Mesodermal cell (in vitro differentiated cells): ENCODE data around the gene CKAP2L.
"Not testable (repeated sequence)": the region's sequence is repeated elsewhere in the genome, so short reads cannot be mapped to it uniquely, and the experiment has no call there.

Experiments used
- H3K27ac ChIP-seq: 2 replicates; pipeline ENCODE4 v1.7.0; 2013; ENCODE audit warnings: mild to moderate bottlenecking, low read depth, low read length, moderate library complexity; ENCODE audit not compliant: severe bottlenecking
- H3K36me3 ChIP-seq: 2 replicates; pipeline ENCODE4 v1.7.1; 2013; ENCODE audit warnings: mild to moderate bottlenecking, low read length, moderate library complexity; ENCODE audit not compliant: control insufficient read depth, insufficient read depth
- H3K4me1 ChIP-seq: one replicate; pipeline ENCODE4 v1.7.1; 2013; ENCODE audit warnings: mild to moderate bottlenecking, low read length; ENCODE audit not compliant: insufficient read depth, control insufficient read depth, poor library complexity, severe bottlenecking
- H3K4me3 ChIP-seq: 2 replicates; pipeline ENCODE4 v1.7.0; 2013; ENCODE audit warnings: low read length, control low read depth, mild to moderate bottlenecking; ENCODE audit not compliant: insufficient read depth, poor library complexity, severe bottlenecking; ENCODE audit errors: extremely low read depth
- H3K9me3 ChIP-seq: 2 replicates; pipeline ENCODE4 v1.7.1; 2013; ENCODE audit warnings: mild to moderate bottlenecking, low read length, moderate library complexity; ENCODE audit not compliant: control insufficient read depth
- WGBS, 2 experiments: methylation state at CpG; one replicate each; pipeline ENCODE4 v1.1.5; 2013; ENCODE audit warnings: missing lambda C conversion rate in 2 of 2; ENCODE audit not compliant: insufficient coverage in 2 of 2; 5-methylcytosine and 5-hydroxymethylcytosine counted together

The CKAP2L gene

DNA sequence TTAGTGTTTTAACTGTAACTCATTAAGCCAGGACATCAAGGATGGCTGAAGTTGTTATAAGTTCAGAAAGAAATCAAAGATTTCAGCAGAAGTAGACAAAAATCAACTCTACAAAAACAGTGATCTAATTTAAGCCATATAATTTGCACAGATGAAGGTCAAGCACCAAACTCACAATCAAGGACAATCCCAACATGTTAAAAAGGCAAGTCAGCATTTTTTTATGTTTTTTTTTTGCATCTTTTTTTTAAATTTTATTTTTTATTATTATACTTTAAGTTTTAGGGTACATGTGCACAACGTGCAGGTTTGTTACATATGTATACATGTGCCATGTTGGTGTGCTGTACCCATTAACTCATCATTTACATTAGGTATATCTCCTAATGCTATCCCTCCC is 48.3 kb downstream of the CKAP2L start:
- not testable (repeated sequence) for H3K9me3 ChIP-seq, H3K4me3 ChIP-seq, H3K27ac ChIP-seq, H3K36me3 ChIP-seq
- H3K4me1 ChIP-seq: peaks cover 12% of the 10 kb centered on the region
- WGBS, 2 experiments: no CpG with 5 or more reads among the region's 1 CpG

DNA sequence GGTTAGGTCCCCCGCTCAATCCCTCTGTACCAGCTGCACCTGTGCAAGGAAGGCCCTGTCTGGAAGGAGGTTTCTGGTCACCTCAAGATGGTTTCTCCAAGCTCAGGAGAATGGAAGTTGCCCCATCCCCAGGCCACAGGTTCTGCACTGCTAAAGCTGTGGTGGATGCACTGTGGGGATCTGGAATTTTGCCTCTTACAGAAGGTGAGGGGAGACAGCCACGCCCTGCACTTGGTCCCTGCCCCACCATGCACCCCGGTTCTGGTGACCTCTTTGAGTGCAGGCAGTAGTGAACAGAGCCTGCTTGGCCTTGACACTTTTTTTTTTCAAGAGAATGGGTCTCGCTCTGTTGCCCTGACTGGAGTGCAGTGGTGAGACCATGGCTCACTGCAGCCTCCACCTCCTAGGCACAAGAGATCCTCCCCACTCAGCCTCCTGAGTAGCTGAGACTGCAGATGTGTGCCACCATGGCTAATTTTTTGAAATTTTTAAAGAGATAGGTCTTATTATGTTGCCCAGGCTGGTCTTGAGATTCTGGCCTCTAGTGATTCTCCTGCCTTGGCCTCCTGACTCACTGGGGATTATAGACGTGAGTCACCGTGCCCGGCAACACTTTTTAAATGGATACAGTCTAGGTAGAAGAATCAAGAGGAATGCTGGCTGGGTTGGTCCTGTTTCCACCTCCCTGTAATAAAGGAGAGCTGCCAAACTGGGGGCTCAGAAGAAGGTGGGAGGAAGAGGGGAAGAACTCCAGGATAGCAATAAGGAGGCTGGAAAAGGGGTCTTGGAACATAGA is 49.4 kb downstream of the CKAP2L start:
- Histone ChIP-seq H3K36me3 (no peaks in the 10 kb centered on the region), H3K9me3 (no peaks in the 10 kb centered on the region), H3K27ac (no peak overlapping the region), H3K4me1 (peaks cover 12% of the 10 kb centered on the region), H3K4me3 (no peak overlapping the region)
- 94 to 98% methylated on average over 4 of the region's 7 CpGs for WGBS, 2 experiments

DNA sequence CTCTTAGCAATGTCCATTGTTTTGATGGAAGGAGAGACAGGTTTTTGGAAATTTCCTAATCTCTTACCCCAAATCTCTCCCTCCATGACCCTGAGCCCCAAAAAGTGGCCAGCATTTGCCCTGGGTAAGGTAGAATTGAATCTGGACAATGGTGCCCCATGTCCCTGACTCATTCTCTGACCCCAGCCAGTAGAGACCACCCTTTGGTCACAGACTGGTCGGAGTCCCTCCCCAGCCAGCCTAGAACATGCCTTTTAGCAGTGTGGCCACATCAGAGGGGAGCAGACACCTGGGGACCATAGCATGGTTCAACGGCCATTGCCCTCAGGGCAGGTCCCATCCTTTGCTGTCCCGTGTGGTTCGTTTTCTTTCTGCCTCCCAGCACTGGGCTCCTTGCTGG is 50.1 kb downstream of the CKAP2L start:
- Histone ChIP-seq H3K4me1 (peaks cover 12% of the 10 kb centered on the region), H3K4me3 (no peak overlapping the region), H3K9me3 (no peaks in the 10 kb centered on the region), H3K27ac (no peak overlapping the region), H3K36me3 (no peaks in the 10 kb centered on the region)
- WGBS, 2 experiments: 92 to 94% methylated on average over 4 of the region's 4 CpGs

DNA sequence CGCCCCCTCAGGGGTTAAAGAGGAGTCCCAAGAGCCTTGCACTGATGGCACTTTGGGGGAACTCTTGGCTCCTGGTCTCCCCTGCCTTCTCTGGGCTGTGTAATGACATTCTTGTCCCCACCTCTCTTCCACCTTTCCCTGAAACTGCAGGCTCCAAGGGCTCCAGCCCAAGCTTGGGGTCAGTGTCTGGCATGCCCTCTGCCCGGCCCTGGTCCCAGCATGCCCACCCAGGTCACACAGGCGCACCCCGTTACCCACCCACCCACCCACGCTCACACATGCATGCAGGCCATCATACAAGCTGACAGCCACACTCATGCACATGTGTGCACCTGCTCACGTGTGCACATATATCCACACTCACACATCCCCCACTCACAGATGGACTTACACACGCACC is 50.5 kb downstream of the CKAP2L start:
- 88 to 100% methylated on average over 1 to 2 of the region's 7 CpGs for WGBS, 2 experiments
- peaks cover 12% of the 10 kb centered on the region for H3K4me1 ChIP-seq
- no peak overlapping the region for H3K4me3 ChIP-seq
- H3K27ac ChIP-seq: no peak overlapping the region
- no peaks in the 10 kb centered on the region for H3K36me3 ChIP-seq
- H3K9me3 ChIP-seq: no peaks in the 10 kb centered on the region

DNA sequence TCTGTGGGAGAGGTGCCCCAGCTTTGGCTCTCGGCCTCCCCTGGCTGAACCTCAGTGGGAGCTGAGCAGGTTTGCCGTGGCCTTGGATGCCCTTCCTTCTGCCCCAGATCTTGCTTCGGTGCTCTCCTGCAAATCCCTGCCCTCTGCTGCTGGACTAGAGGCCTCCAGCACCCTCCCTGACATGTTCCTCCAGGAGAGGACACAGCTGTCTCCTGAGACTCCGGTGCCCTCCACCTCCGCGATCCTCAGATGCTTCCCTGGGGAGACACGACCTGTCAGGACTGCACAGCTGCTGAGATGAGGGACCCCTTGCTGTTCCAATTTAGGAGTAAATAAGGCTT is 50.9 kb downstream of the CKAP2L start:
- WGBS, 2 experiments: 87 to 97% methylated on average over 7 of the region's 7 CpGs
- no peaks in the 10 kb centered on the region for H3K9me3 ChIP-seq
- no peak overlapping the region for H3K4me3 ChIP-seq
- H3K36me3 ChIP-seq: no peaks in the 10 kb centered on the region
- H3K27ac ChIP-seq: no peak overlapping the region
- H3K4me1 ChIP-seq: peaks cover 12% of the 10 kb centered on the region

DNA sequence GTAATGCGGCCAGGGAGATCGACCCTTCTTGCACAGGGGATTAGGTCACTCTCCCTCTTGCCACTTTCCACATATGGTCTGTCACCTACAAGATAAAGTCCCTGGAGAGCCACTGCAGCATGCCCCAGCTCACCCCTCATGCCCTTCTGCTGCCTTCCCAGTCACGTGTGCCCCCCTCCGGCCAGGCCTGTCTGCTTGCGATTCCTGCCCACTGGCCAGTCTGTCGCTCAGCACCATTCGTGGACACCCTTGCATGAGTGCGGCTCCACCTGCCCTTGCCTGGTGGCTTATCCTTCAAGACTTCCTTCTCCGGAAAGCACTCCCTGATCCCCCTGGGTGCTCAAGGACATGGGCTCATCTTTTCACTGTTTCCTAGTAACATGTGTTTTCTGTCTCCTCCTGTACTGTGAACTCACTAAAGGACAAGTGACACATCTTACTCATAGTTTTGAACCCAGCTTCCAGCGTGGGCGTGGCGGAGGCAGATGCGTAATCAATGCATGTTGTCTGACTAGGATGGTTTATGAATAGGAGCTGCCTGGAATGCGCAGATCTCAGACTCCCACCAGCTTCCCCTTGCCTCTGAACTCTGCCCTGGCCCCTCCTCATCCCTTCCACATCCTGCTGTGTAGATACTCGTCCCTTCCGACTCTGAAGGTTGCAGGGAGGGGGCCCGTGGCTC is 51.4 kb downstream of the CKAP2L start:
- no peak overlapping the region for H3K27ac ChIP-seq
- WGBS, 2 experiments: 84 to 90% methylated on average over 12 to 16 of the region's 17 CpGs
- no peak overlapping the region for H3K4me3 ChIP-seq

DNA sequence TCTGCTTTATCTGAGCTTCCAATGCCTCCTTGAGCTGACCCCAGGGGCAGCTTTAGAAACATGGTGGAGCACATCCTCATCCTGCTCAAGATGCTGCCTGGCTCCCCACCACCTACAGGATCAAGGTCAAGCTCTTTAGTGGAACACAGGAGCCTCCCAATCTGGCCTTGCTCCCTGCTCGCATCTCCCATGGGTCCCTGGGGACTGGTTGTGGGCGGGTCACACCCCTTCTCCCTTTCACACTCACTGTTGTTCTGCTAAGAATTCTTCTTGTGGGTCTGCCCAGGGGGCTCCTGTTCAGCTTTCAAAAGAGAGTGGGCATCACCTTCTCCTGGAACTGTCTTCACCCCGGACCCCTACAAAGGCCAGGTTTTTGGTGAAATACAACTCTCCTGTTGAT is 51.9 kb downstream of the CKAP2L start:
- peaks cover 16% of the 10 kb centered on the region for H3K4me1 ChIP-seq
- 92 to 97% methylated on average over 2 to 3 of the region's 3 CpGs for WGBS, 2 experiments
- no peaks in the 10 kb centered on the region for H3K9me3 ChIP-seq
- no peak overlapping the region for H3K4me3 ChIP-seq
- no peaks in the 10 kb centered on the region for H3K36me3 ChIP-seq
- no peak overlapping the region for H3K27ac ChIP-seq

More for the DNA sequence above, 51.4 kb downstream of the CKAP2L start:
- H3K9me3 ChIP-seq: no peaks in the 10 kb centered on the region
- peaks cover 12% of the 10 kb centered on the region for H3K4me1 ChIP-seq
- no peaks in the 10 kb centered on the region for H3K36me3 ChIP-seq

DNA sequence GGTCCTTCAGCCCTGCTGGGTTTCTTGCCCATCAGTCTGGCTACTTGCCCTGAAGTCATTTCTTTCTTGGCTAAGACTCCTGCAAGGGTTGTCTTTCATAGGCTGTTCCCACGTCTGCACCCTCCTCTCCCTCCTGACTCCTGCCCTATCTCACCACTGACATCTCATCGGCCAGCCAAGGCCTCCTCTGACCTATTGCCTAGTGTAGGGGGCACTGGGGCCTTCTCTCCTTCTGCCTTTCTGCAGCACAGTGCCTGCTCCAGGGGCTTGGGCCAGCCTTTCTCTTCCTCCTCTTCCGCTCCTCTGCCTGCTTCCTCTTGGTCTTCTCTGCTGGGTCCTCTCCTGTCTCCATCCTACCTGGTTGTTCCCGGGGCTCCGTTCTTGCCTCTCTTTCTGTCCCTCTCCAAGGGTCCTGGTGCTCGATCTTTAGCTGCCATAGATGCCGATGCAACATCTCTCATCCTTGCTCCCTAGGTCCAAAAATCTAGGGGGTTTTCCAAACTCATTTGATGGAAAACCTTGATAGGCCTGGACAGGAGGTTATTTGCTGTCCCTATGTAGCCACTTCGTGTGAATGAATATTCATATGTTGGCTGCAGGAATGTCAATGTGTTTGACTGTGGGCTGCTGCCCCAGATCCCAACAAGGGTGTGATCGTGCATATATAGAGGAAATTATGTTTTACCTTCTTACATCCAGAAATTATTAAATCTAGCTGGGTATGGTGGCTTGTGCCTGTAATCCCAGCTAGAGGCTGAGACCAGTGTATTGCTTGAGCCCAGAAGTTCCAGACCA is 53.3 kb downstream of the CKAP2L start:
- H3K36me3 ChIP-seq: no peaks in the 10 kb centered on the region
- H3K9me3 ChIP-seq: no peaks in the 10 kb centered on the region
- H3K4me1 ChIP-seq: peaks cover 28% of the 10 kb centered on the region
- WGBS, 2 experiments: 82 to 89% methylated on average over 6 to 7 of the region's 9 CpGs
- H3K27ac ChIP-seq: no peak overlapping the region
- no peak overlapping the region for H3K4me3 ChIP-seq

DNA sequence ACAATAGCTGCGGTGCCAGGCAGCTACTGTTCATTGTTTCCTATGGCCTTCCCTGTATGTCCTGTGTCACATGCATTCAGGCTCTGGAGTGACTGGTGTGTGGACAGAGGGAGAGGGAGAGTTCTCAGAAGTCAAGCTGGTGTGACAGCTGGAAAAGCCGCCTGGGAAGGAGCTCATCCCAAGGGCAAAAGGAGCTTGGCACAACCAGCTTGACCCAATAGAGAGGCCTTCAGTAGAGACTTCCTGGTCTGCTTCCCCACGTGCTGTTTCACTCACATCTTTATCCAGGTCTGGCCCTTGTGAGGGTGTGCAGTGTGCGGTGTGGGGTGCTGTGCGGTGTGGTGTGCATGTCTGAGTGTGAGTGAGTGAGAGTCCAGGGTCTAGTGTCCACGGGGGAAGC is 54.7 kb downstream of the CKAP2L start:
- no peak overlapping the region for H3K4me3 ChIP-seq
- H3K36me3 ChIP-seq: no peaks in the 10 kb centered on the region
- WGBS, 2 experiments: 94% methylated on average over 2 of the region's 6 CpGs
- H3K27ac ChIP-seq: no peak overlapping the region
- H3K4me1 ChIP-seq: peaks cover 33% of the 10 kb centered on the region
- no peaks in the 10 kb centered on the region for H3K9me3 ChIP-seq

DNA sequence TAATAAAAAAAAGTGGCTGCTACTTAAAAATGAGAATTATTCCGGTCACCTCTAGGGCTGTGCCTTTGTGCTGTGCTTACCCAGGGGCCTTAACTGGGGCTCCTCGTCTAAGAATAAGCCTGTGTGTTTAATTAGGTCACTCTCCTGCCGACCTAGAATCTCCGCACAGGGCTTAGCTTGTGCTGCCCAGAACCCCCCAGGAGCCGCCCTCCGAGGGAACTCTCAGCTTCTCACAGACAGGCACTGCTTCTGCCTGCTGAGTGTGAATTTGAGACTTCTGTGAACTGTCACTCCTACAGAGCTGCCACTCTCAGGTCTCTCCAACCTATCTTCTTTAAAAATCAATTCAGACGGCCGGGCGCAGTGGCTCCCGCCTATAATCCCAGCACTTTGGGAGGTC is 55.4 kb downstream of the CKAP2L start:
- H3K4me1 ChIP-seq: peaks cover 33% of the 10 kb centered on the region
- H3K9me3 ChIP-seq: no peaks in the 10 kb centered on the region
- WGBS, 2 experiments: 73 to 76% methylated on average over 7 to 9 of the region's 10 CpGs
- H3K36me3 ChIP-seq: no peaks in the 10 kb centered on the region
- no peak overlapping the region for H3K27ac ChIP-seq
- H3K4me3 ChIP-seq: no peak overlapping the region
